Fibroblast of villous mesenchyme (primary cell): ENCODE results near the gene LDHAL6B. TPM values are rescaled to one million over a fixed set of nuclear protein-coding genes. Genes with fewer than 3 reads are reported as not detected.
"Not testable (repeated sequence)": the region's sequence is repeated elsewhere in the genome, so short reads cannot be mapped to it uniquely, and the experiment has no call there.

Source experiments
- DNase-seq: peaks from one replicate; pipeline ENCODE4 v3.0.0-alpha.2; 2010; ENCODE audit warnings: low read depth
- H3K4me3 ChIP-seq: 2 replicates; pipeline ENCODE4 v1.5.1; 2011; ENCODE audit warnings: low read depth, mild to moderate bottlenecking, low read length
- total RNA-seq: library from RNA; depleted of rRNA; stranded (reverse); fragments of >200 nt; gene quantifications from 2 replicates; pipeline ENCODE4 v1.2.3, GENCODE V29; 2012
- TF ChIP-seq, protein P1 (sequence below): IDR thresholded peaks from 2 replicates; pipeline ENCODE4 v1.5.1; 2012; ENCODE audit warnings: low read depth, mild to moderate bottlenecking, low read length; ENCODE audit not compliant: insufficient read depth

The LDHAL6B gene
- total RNA-seq, result not detected in 2 replicates

DNA sequence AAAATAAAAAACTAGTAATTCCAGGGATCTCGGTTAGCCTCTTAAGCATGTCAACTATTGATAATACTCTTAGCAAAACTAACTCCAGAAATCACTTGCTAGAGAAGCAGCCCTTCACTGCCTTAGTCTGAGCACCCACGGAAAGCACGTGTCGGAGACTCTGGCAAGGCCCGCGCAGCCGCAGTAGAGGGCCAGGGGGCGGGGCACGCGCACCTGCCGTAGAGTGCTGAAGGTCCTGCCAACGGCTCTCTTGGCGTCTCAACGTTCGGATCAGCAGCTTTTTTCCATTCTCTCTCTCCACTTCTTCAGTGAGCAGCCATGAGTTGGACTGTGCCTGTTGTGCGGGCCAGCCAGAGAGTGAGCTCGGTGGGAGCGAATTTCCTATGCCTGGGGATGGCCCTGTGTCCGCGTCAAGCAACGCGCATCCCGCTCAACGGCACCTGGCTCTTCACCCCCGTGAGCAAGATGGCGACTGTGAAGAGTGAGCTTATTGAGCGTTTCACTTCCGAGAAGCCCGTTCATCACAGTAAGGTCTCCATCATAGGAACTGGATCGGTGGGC lies at the start of gene LDHAL6B:
LDHAL6B (plus strand) TSS at position 221 of the 561 bp plus-strand sequence; CDS start at position 319, 98 bp downstream.
- DNase-seq, result no peak
- TF ChIP-seq, protein P1, sequence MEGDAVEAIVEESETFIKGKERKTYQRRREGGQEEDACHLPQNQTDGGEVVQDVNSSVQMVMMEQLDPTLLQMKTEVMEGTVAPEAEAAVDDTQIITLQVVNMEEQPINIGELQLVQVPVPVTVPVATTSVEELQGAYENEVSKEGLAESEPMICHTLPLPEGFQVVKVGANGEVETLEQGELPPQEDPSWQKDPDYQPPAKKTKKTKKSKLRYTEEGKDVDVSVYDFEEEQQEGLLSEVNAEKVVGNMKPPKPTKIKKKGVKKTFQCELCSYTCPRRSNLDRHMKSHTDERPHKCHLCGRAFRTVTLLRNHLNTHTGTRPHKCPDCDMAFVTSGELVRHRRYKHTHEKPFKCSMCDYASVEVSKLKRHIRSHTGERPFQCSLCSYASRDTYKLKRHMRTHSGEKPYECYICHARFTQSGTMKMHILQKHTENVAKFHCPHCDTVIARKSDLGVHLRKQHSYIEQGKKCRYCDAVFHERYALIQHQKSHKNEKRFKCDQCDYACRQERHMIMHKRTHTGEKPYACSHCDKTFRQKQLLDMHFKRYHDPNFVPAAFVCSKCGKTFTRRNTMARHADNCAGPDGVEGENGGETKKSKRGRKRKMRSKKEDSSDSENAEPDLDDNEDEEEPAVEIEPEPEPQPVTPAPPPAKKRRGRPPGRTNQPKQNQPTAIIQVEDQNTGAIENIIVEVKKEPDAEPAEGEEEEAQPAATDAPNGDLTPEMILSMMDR, result no peak
- no peak within 1 kb of the TSS for H3K4me3 ChIP-seq

- TF ChIP-seq, protein P1, result no peak
- DNase-seq, result no peak
- H3K4me3 ChIP-seq, result no peak overlapping the region
Measured at GRCh38 chr15:59157396-59157795, 49.2 kb upstream of the LDHAL6B start.

- no peak overlapping the region for H3K4me3 ChIP-seq
- DNase-seq, result no peak
- TF ChIP-seq, protein P1, result no peak
Measured at GRCh38 chr15:59157840-59158700, 48.6 kb upstream of the LDHAL6B start.

DNA sequence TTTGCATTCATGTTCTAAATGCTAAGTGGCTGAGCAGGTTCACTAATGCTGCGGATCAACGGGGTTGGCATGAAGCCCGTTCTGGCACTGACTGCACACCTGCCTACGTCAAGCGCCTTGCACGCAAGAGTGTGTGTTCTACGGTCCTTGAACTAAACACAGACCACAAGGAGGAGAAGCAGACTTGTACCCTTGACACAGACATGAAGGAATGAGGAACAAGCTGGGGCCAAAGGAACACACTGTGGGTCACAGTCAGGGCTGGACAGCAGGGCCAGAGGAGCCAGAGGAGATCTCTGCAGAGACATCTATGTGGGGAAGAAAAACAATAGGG lies 48.0 kb upstream of the LDHAL6B start:
- no peak for DNase-seq
- TF ChIP-seq, protein P1, result no peak
- no peak overlapping the region for H3K4me3 ChIP-seq

GRCh38 chr15:59159210-59159609 lies 47.4 kb upstream of the LDHAL6B start:
- no peak overlapping the region for H3K4me3 ChIP-seq
- TF ChIP-seq, protein P1, result no peak
- DNase-seq, result no peak

DNA sequence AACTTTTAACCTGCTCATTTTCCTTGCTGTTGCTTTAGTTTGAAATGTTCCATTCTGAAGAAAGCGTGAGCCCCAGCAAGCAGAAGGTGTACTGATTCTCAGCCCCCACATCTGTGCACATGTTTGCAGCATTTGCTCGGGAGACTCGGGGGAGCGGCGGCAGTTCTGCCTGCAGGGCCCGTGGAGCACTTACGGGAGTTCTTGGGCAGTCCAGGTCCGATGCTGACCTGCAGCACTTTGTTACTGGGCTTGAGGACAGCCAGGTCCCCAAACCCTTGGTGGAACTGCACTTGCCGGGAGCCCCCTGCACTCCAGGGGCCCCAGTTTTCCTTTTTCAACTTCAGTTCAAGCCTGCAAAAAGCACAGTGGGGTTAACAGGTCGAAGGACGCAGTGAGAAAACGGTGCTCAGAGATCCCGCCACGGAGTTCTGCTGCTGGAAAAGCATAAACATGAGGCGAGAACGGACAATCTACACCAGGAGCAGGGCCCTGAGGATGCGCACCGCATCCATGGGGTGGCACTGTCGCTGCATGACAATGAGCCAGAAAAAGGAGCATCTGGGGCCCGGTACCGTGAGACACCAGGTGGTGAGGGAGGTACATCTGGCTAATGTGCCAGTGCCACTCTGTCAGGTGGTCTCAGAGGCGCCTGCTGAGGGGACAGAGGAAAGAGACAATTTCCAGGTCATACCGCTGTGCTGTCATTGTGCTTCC lies 45.6 kb upstream of the LDHAL6B start:
- H3K4me3 ChIP-seq, result no peak overlapping the region
- no peak for DNase-seq
- TF ChIP-seq, protein P1, result peak; percentile 73

- not testable (repeated sequence) for DNase-seq, H3K4me3 ChIP-seq
Measured at GRCh38 chr15:59162080-59162479, 44.6 kb upstream of the LDHAL6B start.
